A673 (cell line): ENCODE measurements around the gene RSBN1. TPM values are rescaled to one million over a fixed set of nuclear protein-coding genes. Genes with fewer than 3 reads are reported as not detected.
"Not testable (repeated sequence)": the region's sequence is repeated elsewhere in the genome, so short reads cannot be mapped to it uniquely, and the experiment has no call there.

ENCODE experiments used
- BruUV-seq: library from RNA; stranded (reverse); fragments of 400-500 nt; replicated peaks from 2 replicates; lab custom pipeline; 2021; lab: Mats Ljungman, UMichigan
- CTCF ChIA-PET: fragments of 300-600 bp; sonication (Branson Sonifier 250); formaldehyde crosslinking; loops from one replicate; lab custom pipeline; 2022; ENCODE audit warnings: antibody characterized with exemption; lab: Charles Lee
- POLR2A ChIA-PET: fragments of 300-600 bp; sonication (Branson Sonifier 250); formaldehyde crosslinking; loops from one replicate; lab custom pipeline; 2022; ENCODE audit warnings: antibody characterized with exemption; ENCODE audit not compliant: low non-redundant PET; lab: Charles Lee
- DNase-seq: peaks from one replicate; pipeline ENCODE4 v3.0.0-alpha.2; 2015; ENCODE audit warnings: low spot score
- H3K27ac ChIP-seq: fragments of 200-600 bp; sonication (generic); 2 replicates; pipeline ENCODE4 v1.5.1; 2016; ENCODE audit warnings: mixed run types, low read depth, mild to moderate bottlenecking, mixed read lengths, antibody characterized with exemption, low read length; ENCODE audit not compliant: poor library complexity, severe bottlenecking
- H3K27me3 ChIP-seq: fragments of 200-600 bp; sonication (generic); replicated peaks from 2 replicates; pipeline ENCODE4 v1.6.1; 2017; ENCODE audit warnings: mixed run types, low read depth, mild to moderate bottlenecking, mixed read lengths, antibody characterized with exemption, low read length; ENCODE audit not compliant: insufficient read depth, poor library complexity
- H3K36me3 ChIP-seq: fragments of 200-600 bp; sonication (generic); 2 replicates; pipeline ENCODE4 v1.6.1; 2016; ENCODE audit warnings: mixed run types, mild to moderate bottlenecking, mixed read lengths, antibody characterized with exemption, low read length; ENCODE audit not compliant: insufficient read depth, poor library complexity, severe bottlenecking
- H3K4me1 ChIP-seq: fragments of 200-600 bp; sonication (generic); 2 replicates; pipeline ENCODE4 v1.6.1; 2017; ENCODE audit warnings: mixed run types, mild to moderate bottlenecking, mixed read lengths, antibody characterized with exemption, low read length; ENCODE audit not compliant: insufficient read depth, poor library complexity, severe bottlenecking
- H3K4me3 ChIP-seq: fragments of 200-600 bp; sonication (generic); 2 replicates; pipeline ENCODE4 v1.5.1; 2016; ENCODE audit warnings: low read depth, mixed run types, mild to moderate bottlenecking, mixed read lengths, low read length; ENCODE audit not compliant: poor library complexity, severe bottlenecking
- H3K9me3 ChIP-seq: fragments of 200-600 bp; sonication (generic); 2 replicates; pipeline ENCODE4 v1.6.1; 2016; ENCODE audit warnings: mixed run types, low read depth, mild to moderate bottlenecking, mixed read lengths, antibody characterized with exemption, low read length; ENCODE audit not compliant: poor library complexity, severe bottlenecking
- EZH2 ChIP-seq: fragments of 200-600 bp; sonication (generic); IDR thresholded peaks from 2 replicates; pipeline ENCODE4 v1.6.1; 2017; ENCODE audit warnings: borderline replicate concordance, low read depth, mild to moderate bottlenecking, mixed read lengths, antibody characterized with exemption, low read length; ENCODE audit not compliant: poor library complexity, severe bottlenecking
- intact Hi-C: fragments of 100-400 bp; cut with micrococcal nuclease; formaldehyde crosslinking; loops from one replicate; pipeline ENCODE4 v1.10.0; 2022; ENCODE audit not compliant: unreplicated experiment
- total RNA-seq: library from RNA; stranded (reverse); gene quantifications from 2 replicates; pipeline ENCODE4 v1.2.3, GENCODE V29; 2021
- TF ChIP-seq, protein P1 (sequence below): fragments of 300-800, 200-600 bp; sonication (generic); conservative IDR thresholded peaks from 2 replicates; pipeline ENCODE4 v1.5.1; 2017; ENCODE audit warnings: low read depth, mild to moderate bottlenecking, antibody characterized with exemption, low read length, moderate library complexity, mixed read lengths

RSBN1 gene
- total RNA-seq, 1 experiment from 2014 or later = 18.3 TPM

DNA sequence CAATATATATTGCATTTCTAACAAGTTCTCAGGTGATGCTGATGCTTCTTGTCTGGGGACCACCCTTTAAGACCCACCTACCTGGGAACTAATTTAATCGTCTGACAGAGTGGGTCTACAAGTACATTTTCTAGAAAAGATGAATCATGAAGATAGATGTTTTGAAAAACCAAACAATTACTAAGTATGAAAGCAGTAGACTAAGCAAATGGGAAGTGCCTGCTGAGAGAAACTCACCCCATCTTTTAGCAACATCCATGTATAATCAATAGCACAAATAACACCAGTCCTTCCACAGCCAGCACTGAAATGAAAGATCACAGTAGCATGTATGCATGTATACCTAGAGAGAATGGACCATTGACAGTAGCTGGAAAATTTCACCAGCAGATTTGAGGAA lies 42.0 kb upstream of the RSBN1 start:
- Histone ChIP-seq H3K36me3 (no peaks in the 10 kb centered on the region), H3K4me1 (peaks cover 28% of the 10 kb centered on the region), H3K27me3 (no peaks in the 10 kb centered on the region), H3K9me3 (no peaks in the 10 kb centered on the region), H3K4me3 (no peak overlapping the region), H3K27ac (no peak overlapping the region)
- ChIA-PET CTCF (no interaction called here), POLR2A (no interaction called here)
- DNase-seq = no peak
- BruUV-seq = no TSS peak
- intact Hi-C loops = no loop called here
- TF ChIP-seq, protein P1, sequence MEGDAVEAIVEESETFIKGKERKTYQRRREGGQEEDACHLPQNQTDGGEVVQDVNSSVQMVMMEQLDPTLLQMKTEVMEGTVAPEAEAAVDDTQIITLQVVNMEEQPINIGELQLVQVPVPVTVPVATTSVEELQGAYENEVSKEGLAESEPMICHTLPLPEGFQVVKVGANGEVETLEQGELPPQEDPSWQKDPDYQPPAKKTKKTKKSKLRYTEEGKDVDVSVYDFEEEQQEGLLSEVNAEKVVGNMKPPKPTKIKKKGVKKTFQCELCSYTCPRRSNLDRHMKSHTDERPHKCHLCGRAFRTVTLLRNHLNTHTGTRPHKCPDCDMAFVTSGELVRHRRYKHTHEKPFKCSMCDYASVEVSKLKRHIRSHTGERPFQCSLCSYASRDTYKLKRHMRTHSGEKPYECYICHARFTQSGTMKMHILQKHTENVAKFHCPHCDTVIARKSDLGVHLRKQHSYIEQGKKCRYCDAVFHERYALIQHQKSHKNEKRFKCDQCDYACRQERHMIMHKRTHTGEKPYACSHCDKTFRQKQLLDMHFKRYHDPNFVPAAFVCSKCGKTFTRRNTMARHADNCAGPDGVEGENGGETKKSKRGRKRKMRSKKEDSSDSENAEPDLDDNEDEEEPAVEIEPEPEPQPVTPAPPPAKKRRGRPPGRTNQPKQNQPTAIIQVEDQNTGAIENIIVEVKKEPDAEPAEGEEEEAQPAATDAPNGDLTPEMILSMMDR = no peak
- no peak for TF ChIP-seq EZH2

DNA sequence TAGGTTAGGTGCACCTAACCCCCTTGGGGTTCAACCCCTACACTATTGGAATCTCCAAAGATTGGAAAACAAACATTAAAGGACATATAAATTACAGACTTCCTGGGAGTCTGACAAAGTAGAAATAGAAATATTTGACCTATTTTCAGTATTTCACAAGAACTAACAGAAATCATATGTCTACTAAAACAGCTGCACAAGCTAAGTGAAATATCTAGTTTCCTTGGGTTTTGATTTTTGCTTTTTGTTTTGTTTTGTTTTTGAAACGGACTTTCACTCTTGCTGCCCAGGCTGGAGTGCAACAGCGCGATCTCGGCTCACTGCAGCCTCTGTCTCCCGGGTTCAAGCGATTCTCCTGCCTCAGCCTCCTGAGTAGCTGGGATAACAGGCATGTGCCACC lies 40.4 kb upstream of the RSBN1 start:
- peak overlapping the region; percentile 96 for H3K27ac ChIP-seq

DNA sequence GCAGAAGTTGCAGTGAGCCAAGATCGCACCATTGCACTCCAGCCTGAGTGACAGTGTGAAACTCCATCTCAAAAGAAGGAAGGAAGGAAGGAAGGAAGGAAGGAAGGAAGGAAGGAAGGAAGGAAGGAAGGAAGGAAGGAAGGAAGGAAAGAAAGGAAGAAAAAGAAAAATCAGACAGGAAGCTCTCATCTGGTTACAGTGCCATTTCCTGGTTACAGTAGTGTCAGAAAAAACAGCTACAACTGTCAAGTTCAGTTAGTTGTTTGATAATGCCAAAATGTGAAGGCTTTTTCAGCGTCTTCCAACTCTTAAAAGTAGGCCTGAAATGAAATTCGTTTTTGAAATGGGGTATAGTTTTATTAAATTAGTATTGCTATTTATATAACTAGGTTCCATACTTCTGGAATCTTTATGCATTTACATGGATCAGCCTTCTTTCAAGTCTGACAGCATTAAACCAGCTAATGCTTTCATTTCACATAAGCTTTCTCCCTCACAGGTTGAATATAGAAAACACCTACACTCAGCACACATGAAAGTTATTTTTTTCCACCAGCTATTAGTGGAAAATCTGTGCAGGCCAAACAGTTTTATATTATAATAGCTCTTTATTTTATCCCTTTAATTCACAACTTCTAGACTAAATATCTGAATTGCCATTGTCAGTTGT lies 38.0 kb upstream of the RSBN1 start:
- H3K36me3 ChIP-seq = no peaks in the 10 kb centered on the region
- intact Hi-C loops = loop anchor here (1.0 kb wide), 1 partner anchor 347 kb away; no protein-coding TSS in a partner anchor
- ChIA-PET POLR2A (interaction anchor here (0.6 to 0.7 kb wide), 2 partner anchors 128 to 1147 kb away, joined by 3 read pairs; no protein-coding TSS in a partner anchor), CTCF (interaction anchor here (0.8 to 0.9 kb wide), 2 partner anchors 54 to 347 kb away, joined by 3 to 4 read pairs; partner anchors contain the start of gene AP4B1)
- H3K9me3 ChIP-seq = peaks cover 17% of the 10 kb centered on the region
- H3K27me3 ChIP-seq = no peaks in the 10 kb centered on the region
- peak overlapping the region; percentile 96 for H3K27ac ChIP-seq
- H3K4me3 ChIP-seq = no peak overlapping the region
- H3K4me1 ChIP-seq = peaks cover 20% of the 10 kb centered on the region
- DNase-seq = peak; percentile 84
- BruUV-seq = TSS peak; percentile 96
- TF ChIP-seq, protein P1 = no peak
- no peak for TF ChIP-seq EZH2

More for the DNA sequence above, 40.4 kb upstream of the RSBN1 start:
- CTCF ChIA-PET, H3K4me3 ChIP-seq, H3K27me3 ChIP-seq, H3K9me3 ChIP-seq, POLR2A ChIA-PET, DNase-seq, BruUV-seq, H3K36me3 ChIP-seq, intact Hi-C loops: not testable (repeated sequence)
- peaks cover 28% of the 10 kb centered on the region for H3K4me1 ChIP-seq

DNA sequence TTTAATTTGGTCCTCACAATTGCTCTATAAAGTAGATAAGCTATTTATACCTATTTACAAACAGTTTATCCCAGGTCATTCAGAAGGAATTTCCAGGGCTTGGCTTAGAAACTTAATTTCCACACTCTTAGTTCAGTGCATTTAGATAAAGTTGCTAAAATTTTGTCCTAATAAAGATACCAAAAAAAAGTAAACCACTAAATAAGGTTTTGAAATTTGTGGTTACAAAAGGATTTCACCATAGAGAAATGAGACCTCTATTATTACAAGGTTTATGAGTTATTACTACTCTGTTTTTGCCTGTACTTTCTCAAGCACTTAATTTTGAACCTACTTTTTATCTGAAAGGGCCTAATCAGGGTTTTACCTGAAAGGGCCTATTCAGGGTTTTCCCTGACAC lies 36.8 kb upstream of the RSBN1 start:
- ChIA-PET POLR2A (no interaction called here), CTCF (no interaction called here)

More for the DNA sequence above, 36.8 kb upstream of the RSBN1 start:
- no peak for DNase-seq
- no peaks in the 10 kb centered on the region for H3K27me3 ChIP-seq
- TSS peak; percentile 74 for BruUV-seq
- intact Hi-C loops = no loop called here
- peaks cover 17% of the 10 kb centered on the region for H3K9me3 ChIP-seq
- H3K4me1 ChIP-seq = peaks cover 20% of the 10 kb centered on the region
- no peak overlapping the region for H3K4me3 ChIP-seq
- no peaks in the 10 kb centered on the region for H3K36me3 ChIP-seq
- peak overlapping the region; percentile 96 for H3K27ac ChIP-seq
- TF ChIP-seq EZH2 = no peak
- TF ChIP-seq, protein P1 = no peak
